ENCODE results near the gene RDX. TPM values are rescaled to one million over a fixed set of nuclear protein-coding genes. Genes with fewer than 3 reads are reported as not detected.

Gene RDX
- total and polyA plus RNA-seq, 9 of the 15 experiments (the other 6 are each of a cell fraction or from before 2014, with no cell fraction given): 35.6 to 62.1 (median 54.3) TPM

DNA sequence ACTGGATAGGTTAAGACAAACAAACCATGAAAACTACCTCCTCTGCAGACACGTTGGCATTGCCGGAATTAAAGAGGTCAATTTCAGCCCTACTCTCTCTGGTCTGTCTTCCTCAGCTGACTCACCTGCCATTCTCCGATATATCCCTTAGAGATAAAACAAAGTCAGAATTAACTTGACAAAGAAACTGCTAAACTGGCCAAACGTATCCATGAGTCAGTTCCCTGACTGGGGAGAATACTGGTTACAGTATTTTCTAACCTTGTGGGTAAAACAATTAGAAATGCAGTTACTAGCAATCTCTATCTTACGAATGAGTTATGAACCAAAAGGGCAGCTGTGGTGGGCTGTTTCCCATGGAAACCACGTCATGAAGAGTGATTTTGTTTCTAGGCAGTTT lies 96.2 kb downstream of the RDX start:
- Histone ChIP-seq H2AFZ (ENCODE audit: low read depth, low read length) (no peak overlapping the region), H3K9me1 (ENCODE audit: control insufficient read depth, insufficient read depth, low read length) (no peaks in the 10 kb centered on the region), H3K79me2 (ENCODE audit: control insufficient read depth, insufficient read depth, low read length) (no peaks in the 10 kb centered on the region), H3K4me1 (replicated peaks in 1 of 2; ENCODE audit: control insufficient read depth in 2 of 2, insufficient read depth in 2 of 2, low read length in 2 of 2) (no peaks in the 10 kb centered on the region; a peak in 1 of 5 replicates), H3K27me3 (ENCODE audit: control insufficient read depth in 2 of 2, insufficient read depth in 2 of 2, low read length in 2 of 2) (no peaks in the 10 kb centered on the region), H4K20me1 (replicated peaks; ENCODE audit: control insufficient read depth, insufficient read depth, low read length) (no peaks in the 10 kb centered on the region), H3K27ac (ENCODE audit: extremely low read depth, low read depth, low read length) (no peak overlapping the region), H3K9me3 (replicated peaks; ENCODE audit: control insufficient read depth, insufficient read depth, low read depth, low read length) (no peaks in the 10 kb centered on the region), H3K36me3 (ENCODE audit: control insufficient read depth, insufficient read depth, low read length) (no peaks in the 10 kb centered on the region), H3K4me2 (ENCODE audit: insufficient read depth, low read length) (no peak overlapping the region), H3K9ac (ENCODE audit: insufficient read depth in 1 of 2, low read depth in 2 of 2, low read length in 2 of 2) (no peak overlapping the region), H3K4me3 (no peak overlapping the region)
- TF ChIP-seq RAD51 (IDR thresholded peaks at IDR 0.05; ENCODE audit: borderline replicate concordance, low read depth) (no peak), RBM39 (optimal IDR thresholded peaks at IDR 0.05; ENCODE audit: low read depth, low read length) (no peak), FOSL1 (tag; conservative IDR thresholded peaks at IDR 0.05) (peak; percentile 37; the same call in 1 of the 2 replicates)
- TF ChIP-seq, protein P1, sequence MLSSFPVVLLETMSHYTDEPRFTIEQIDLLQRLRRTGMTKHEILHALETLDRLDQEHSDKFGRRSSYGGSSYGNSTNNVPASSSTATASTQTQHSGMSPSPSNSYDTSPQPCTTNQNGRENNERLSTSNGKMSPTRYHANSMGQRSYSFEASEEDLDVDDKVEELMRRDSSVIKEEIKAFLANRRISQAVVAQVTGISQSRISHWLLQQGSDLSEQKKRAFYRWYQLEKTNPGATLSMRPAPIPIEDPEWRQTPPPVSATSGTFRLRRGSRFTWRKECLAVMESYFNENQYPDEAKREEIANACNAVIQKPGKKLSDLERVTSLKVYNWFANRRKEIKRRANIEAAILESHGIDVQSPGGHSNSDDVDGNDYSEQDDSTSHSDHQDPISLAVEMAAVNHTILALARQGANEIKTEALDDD (IDR thresholded peaks at IDR 0.05): peak; percentile 81; the same call in 1 of the 2 replicates
- TF ChIP-seq, protein P2, sequence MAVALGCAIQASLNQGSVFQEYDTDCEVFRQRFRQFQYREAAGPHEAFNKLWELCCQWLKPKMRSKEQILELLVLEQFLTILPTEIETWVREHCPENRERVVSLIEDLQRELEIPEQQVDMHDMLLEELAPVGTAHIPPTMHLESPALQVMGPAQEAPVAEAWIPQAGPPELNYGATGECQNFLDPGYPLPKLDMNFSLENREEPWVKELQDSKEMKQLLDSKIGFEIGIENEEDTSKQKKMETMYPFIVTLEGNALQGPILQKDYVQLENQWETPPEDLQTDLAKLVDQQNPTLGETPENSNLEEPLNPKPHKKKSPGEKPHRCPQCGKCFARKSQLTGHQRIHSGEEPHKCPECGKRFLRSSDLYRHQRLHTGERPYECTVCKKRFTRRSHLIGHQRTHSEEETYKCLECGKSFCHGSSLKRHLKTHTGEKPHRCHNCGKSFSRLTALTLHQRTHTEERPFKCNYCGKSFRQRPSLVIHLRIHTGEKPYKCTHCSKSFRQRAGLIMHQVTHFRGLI (CRISPR knock-in tag; IDR thresholded peaks at IDR 0.05): no peak
- TF ChIP-seq, protein P3, sequence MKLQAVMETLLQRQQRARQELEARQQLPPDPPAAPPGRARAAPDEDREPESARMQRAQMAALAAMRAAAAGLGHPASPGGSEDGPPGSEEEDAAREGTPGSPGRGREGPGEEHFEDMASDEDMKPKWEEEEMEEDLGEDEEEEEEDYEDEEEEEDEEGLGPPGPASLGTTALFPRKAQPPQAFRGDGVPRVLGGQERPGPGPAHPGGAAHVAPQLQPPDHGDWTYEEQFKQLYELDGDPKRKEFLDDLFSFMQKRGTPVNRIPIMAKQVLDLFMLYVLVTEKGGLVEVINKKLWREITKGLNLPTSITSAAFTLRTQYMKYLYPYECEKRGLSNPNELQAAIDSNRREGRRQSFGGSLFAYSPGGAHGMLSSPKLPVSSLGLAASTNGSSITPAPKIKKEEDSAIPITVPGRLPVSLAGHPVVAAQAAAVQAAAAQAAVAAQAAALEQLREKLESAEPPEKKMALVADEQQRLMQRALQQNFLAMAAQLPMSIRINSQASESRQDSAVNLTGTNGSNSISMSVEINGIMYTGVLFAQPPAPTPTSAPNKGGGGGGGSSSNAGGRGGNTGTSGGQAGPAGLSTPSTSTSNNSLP (IDR thresholded peaks at IDR 0.05; ENCODE audit: borderline replicate concordance, low read depth, low read length): no peak
- FAIRE-seq (no peak), DNase-seq (ENCODE audit: extremely low read depth in 1 of 4, low spot score in 3 of 4) (no peak), ATAC-seq (no peak)
- in situ Hi-C loops (cut with MboI): loop anchor here (5.0 to 10.0 kb wide), 2 partner anchors 167 to 235 kb away; no protein-coding TSS in a partner anchor
- CTCF ChIA-PET (ENCODE audit: low intra/inter-chr PET ratio): interaction anchor here (1.7 to 1.9 kb wide), 2 partner anchors 177 to 254 kb away, joined by 4 to 8 read pairs; no protein-coding TSS in a partner anchor
- POLR2A ChIA-PET: interaction anchor here (1.0 to 1.3 kb wide), 2 partner anchors 177 to 229 kb away, joined by 3 to 4 read pairs; partner anchors contain the start of gene FDX1
- WGBS (ENCODE audit: insufficient coverage, low coverage, missing lambda C conversion rate): 13% methylated on average over 6 of the region's 6 CpGs
- intact Hi-C loops (cut with micrococcal nuclease): loop anchor here (2.0 to 10.0 kb wide), 5 partner anchors 25 to 1247 kb away; no protein-coding TSS in a partner anchor
- BruUV-seq (replicated peaks): no TSS peak

Data from K562 (cell line).